ENCODE measurements around the gene LSS.

- no peak for TF ChIP-seq GATA2 (IDR thresholded peaks at IDR 0.05; ENCODE audit: low read depth, low read length)
- no peak for TF ChIP-seq GATA3 (IDR thresholded peaks at IDR 0.05; ENCODE audit: low read depth, low read length)
Observed at GRCh38 chr21:46160907-46161632, 67.5 kb downstream of the LSS start.

All from SH-SY5Y (cell line).